NOMO-1 treated with DMSO at 0.1 percent for 48 hours (cell line): ENCODE results near the gene HIGD2A.

Experiments
- DNase-seq: peaks from one replicate; lab custom pipeline; 2025; ENCODE audit not compliant: unreplicated experiment; lab: John Stamatoyannopoulos, UW

HIGD2A gene, protein sequence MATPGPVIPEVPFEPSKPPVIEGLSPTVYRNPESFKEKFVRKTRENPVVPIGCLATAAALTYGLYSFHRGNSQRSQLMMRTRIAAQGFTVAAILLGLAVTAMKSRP

DNA sequence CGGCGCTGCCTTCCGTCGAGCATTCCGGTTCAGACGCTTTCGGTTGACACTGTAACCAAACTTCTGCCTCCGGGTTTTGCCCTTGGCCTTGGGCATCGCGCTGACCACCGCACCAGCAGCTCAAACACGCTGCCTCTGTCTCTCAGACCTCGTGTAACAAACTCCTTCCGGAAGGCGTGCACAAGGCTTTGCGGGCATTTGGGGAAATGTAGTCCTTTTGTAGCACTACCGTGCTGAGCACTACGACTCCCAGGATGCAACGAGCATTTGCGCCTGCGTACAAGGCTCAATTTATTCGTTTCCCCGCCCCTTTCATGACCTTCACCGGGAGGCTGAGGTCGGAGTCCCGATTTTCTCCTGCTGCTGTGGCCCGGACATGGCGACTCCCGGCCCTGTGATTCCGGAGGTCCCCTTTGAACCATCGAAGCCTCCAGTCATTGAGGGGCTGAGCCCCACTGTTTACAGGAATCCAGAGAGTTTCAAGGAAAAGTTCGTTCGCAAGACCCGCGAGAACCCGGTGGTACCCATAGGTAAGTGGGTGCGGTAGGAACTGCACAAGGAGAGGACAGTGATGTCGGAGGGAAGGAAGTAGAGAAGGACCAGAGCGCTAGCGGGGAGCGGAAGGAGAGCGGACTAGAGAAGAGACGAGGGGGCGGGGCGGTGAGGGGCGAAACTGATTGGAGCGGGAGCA lies at the start of gene HIGD2A, which contains the start of gene NOP16:
HIGD2A (plus strand) TSS at position 308 of the 691 bp plus-strand sequence; CDS start at position 377, 69 bp downstream.
NOP16 (minus strand) TSS at position 155 of the 691 bp plus-strand sequence; CDS start at position 96, 59 bp downstream.
- peak; percentile 99 for DNase-seq

DNA sequence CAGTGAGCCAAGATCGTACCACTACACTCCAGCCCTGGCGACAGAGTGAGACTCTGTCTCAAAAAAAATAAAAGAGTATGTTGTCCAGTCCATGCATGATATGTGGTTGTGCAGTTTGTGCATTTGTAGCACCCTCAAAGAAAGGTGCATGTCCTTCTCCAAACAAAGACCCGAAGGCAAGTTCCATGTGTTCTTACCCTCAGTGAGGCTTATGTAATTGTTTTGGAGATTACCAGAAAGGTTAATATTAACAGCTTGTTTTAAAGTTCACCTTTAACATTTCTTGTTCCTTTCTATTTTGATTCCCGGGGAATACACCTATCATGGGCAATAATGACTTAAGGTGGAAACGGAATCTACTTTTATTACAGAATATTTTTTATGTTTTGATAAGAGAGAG lies 49.2 kb upstream of the HIGD2A start:
- DNase-seq, result no peak

DNA sequence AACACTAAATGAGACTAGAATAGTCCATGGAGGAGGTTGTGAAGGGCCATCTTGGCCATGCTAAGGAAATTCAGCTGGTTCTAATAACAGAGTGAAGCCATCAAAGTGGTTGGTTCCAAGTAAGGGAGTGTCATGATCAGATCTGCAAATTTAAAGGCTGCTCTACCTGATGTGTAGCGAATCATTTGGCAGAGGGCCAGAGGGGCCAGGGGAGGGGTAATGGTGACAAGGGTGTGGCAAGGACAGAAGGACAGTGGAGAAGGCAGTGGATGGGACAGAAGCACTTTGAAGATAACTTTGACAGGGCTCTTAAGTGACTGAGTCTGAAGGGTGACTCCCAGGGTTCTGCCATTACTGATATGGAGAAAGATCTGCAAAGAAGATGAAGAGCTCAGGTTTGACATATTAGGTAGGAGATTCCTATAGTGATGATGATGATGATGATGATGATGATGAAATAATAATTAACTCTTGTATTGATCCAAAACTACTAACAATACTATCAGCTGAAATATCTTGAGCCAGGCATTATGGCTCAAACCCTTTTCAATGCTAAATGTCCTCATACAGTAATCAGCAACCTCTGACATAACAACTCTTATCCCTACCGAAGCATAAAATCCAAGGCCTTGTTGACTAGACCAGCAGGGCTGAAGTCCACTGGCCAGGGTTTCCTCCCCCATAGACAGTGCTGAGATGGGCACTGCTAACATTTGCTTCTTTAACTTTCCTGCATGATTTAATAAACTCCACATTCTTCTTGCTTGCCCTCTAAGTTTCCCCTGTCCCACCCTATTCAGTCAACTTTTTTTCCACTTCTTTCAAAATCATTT lies 47.0 kb upstream of the HIGD2A start:
- DNase-seq, result no peak

DNA sequence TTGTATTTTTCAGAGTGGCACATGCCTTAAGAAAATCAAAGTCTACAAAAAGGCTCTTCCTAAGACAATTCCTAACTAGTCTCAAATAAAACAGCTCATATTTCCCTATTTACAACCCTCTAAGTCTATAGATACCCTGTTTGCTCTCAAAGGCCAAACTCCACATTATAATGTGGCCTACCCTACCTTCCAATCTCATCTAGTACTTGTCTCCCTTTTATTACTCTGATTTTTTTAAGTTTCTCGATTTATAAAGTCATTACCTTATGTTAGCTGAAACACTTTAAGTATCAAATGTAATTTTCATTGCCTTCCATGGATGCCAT lies 46.4 kb upstream of the HIGD2A start:
- DNase-seq, result no peak

DNA sequence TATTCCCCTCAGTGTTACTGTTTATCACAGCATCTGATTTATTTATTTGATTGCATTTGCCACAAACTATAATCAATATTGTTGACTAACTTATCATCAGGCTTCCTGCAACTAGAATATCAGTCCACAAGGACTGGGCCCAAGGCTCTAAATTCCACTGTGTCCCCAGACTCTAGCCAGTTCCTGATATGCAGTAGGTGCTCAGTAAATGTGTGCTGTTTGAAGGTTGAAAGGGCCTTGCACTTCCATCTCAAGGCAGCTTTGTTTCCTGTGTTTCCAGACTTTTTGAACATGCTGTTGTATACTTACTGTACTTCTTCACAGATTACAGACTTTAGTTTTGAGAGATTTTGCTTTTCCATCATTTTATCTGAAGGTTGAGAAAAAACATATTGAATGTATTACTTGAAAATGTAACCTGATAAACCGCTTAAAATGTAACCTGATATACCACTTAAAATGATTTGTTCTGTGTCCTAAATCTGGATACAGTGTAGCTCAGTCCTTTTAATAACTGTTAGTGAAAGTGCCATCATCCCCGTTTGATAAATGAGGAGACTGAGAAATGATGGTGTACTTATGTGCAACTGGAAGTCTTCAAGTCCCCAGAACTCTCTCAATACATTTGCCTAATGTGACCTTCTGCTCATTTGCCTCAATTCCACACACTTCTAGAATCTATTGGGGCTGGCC lies 45.6 kb upstream of the HIGD2A start:
- DNase-seq, result no peak

DNA sequence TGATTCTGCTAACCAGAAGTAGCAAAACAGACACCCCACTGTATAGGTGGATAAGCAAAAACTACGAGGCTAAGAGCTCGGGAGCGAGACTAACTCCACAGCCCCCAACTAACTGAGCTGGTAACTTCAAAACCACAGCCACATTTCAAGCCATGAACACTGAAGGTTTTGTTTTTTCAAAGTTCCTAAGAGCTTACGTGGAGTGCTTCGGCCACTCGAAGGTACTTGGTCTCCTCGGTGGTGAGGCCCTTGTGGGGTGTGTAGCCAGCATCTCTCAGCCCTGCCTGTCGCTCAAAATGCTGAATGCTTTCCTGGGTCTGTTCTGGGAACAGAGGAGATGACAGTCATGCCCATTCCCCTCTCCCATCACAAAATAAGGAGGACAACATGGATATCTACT lies 38.1 kb upstream of the HIGD2A start:
- no peak for DNase-seq

DNA sequence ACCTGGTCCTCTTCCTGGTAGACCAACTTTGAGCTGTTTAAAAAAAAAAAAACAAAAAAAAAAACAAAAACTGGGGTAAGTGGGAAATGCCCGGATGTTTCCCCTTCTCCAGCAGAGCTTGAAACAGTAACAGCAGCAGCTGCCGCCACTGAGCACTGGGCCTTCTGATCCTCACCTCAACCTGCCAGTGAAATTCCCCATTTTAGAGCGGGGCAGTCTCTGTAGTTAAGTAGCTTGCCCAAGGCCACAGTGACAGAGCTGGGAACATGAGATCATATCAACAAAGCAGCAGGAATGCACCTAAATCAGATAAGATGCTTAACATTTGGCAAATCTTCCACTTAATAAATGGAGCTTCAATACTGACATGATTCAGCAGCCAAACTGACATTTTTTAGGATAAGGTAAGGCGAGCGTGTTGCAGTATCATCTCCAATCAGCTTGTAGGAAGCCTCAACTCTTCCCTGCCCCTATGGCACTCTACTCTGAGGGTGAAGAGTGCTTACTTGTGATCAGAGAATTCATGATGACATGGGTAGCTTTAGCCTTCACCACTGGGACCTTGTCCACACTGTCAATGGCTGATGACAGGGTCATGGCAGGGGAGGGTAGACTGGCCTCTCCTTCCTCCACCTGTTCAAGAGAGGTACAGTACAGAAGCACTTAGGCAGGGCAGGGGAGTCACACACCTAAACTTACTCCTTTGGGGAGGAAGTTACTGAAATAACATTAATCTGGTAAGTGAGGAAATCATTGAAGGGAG lies 36.3 kb upstream of the HIGD2A start:
- DNase-seq, result no peak

DNA sequence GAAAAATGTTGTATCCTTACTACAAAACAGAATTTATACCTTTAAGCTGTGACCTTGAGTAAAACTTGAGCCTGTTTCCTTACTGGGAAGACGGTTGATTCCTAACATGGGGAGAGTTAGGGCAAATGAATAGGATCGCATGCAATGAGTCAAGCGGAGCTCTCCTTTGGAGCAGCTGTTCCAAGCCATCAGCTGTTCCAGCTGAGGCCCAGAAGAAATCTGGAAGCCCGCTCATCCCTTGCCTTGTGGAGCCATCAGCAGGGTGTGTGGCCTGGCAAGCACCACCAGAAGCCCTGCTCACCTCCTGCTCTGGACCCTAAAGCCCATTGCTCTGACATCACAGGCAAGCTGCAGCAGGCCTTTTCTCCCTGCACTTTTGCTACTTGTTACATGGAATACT lies 35.0 kb upstream of the HIGD2A start:
- DNase-seq, result no peak

DNA sequence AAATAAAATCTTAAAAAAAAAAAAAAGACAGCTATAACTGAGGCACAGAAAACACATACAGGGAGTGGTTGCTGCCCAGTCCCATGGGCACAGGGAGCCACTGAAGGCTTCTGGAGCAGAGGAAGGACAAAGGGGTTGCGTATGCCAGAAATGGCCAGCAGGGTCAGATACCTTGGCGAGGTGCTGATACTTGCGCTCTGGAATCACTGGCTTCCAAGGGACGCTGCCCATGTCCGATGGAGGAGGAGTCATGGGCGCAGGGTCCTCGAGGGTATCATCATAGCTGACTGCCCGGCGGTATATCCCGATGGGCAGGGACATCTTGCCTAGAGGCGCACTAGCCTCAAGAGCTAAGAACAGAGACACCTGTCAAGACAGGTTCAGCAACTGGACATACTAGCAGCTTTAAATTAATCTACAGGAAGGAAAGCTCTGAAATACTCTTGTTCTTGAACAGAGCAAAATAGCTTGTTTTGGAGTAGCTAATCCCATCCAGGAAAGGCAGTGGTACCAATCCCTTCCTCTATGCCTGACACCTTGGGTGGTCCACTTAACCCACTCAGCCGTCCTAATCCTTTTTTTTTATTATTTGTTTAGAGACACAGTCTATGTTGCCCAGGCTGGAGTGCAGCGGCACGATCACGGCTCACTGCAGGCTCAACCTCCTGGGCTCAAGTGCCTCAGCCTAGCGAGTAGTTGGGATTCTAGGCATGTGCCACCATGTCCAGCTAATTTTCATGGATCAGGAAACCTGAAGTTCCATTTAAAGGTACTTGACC lies 33.0 kb upstream of the HIGD2A start:
- no peak for DNase-seq

DNA sequence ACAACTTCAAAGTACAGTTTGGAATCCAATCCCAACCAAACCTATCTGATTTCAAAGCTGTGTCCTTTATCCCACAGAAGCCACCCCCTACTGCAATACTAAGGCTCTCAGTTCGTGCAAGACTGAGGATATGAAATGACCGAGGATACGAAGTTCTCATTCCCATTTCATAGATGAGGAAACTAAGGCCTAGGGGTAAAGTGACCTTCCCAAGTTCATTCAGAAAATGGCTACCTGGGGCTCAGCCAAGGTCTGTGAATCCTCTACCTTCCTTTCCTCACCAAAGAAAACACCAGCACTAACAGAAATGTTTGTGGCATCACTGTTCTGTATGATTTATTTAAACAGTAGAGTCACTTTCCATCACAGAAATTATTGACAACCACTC lies 32.4 kb upstream of the HIGD2A start:
- no peak for DNase-seq

DNA sequence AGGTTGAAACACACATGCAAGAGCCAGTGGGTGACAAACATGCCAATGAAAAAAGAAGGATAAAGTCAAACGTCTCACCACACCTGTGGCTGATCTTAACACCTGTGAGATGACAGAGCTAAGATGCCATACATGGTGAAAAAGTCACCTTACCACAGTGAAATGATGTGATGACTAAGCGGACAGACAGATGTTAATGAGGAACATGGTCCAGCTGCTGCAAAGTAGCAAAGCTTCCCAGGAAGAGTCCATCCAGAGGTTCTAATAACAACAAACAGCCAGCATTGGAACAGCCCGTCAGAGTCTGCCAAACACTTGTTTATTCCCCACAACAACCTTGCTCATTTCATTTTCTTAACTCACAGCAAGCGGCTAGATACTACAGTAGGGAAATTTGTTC lies 28.9 kb upstream of the HIGD2A start:
- no peak for DNase-seq

DNA sequence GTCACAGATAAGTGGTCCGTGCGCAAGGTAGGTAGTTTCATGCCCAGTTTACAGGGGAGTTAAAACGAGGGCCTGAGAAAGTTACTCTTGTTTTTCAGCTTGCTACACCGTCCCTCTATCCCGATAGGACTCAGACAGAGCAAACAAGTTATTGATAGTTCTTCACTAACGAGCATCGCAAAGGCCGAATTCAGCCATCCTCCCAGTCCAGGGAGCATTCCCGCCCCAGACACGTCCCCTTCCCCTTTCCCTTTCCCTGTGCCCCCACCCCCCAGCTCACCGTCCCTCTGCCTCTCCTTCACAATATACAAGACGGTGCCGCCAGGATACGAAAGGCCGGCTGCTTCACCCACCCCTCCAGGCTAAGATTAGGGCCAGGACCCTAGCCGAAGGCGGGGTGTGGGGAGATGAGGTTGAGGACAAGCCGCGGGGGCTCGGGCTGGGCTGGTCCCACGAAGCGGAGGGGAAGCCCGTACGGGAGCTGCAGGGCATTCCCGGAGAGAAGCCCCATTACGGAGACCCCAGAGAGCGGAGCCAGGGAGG lies 27.6 kb upstream of the HIGD2A start:
- DNase-seq, result no peak

DNA sequence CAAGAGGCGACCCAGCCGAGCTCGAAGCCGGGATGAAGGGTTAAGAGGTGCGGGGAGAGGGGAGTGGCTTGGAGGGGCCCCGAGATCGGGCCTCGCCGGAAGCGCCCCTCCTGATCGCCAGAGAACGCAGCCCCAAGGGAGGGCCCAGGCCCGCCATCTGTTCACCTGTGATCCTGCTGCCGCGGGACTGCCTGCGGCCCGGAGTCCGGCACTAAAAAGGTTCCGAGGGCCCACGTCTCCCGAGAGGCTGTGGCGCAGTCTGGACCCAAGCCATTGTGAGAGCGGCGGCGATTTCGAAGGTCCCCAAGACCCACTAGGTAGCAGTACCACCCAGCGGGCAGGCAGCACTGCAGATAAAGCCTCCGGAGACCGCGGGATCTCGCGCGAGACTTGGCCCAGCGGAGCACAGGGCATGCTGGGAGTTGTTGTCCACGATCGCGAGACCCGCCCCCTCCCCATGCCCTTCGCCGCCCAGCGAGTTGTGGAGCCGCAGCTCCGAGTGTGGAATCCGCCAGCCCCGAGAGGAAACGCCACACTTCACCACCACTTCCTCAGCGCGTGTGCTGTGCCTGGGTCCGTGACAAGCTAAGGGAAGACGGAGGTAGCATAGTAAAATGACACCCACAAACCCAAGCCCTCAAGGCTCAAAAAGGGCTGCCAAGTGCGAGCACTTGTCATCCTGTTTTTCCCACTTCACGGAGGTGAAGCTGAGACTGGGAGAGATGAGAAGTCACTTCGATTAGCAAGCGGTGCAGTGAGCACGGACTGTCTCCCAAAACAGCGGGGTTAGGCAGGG lies 26.9 kb upstream of the HIGD2A start, which contains the start of gene KIAA1191:
KIAA1191 (minus strand) TSS at position 328 of the 796 bp plus-strand sequence. CDS start 2,256 bp downstream, outside the sequence.
- DNase-seq, result peak; percentile 85

DNA sequence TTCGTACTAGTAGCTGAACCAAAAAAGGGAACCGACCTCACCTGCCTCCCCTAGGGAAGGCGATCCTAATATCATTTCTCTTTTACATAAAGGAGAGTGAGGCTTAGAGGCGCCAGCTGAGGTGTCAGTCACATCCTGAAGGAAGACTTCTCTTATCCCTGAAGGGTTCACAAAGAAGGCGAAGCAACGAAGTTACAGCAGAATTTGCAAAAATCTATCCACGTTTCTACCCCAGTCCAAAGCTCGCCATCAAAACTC lies 26.4 kb upstream of the HIGD2A start:
- peak; percentile 36 for DNase-seq

DNA sequence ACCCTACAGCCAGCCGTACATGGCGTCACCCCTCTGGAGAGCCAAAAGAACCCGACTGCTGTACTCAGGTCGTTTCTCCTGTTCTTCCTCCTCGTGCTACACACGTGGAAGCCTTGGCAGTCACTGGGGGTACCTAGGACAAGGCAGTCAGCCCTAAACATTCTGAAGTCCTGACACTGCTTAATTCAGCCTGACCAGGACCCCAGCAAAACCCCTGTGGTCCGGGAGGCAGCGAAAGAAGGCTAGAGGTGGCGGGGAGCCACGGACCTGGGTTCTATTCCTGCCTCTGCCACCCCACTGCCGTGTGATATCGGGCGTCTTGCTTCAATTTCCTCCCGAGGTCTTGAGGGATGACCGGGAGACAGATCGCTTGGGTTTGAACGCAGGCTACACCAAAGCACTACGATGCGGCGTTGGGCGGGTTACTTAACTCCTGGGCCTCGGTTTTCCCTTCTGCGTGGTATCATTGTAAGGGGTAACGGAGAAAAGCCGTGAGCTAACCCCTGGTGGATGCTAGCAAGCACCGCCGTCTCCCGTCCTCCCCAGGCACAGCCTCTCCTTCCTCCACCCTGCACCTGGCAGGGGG lies 23.7 kb upstream of the HIGD2A start:
- DNase-seq, result no peak

DNA sequence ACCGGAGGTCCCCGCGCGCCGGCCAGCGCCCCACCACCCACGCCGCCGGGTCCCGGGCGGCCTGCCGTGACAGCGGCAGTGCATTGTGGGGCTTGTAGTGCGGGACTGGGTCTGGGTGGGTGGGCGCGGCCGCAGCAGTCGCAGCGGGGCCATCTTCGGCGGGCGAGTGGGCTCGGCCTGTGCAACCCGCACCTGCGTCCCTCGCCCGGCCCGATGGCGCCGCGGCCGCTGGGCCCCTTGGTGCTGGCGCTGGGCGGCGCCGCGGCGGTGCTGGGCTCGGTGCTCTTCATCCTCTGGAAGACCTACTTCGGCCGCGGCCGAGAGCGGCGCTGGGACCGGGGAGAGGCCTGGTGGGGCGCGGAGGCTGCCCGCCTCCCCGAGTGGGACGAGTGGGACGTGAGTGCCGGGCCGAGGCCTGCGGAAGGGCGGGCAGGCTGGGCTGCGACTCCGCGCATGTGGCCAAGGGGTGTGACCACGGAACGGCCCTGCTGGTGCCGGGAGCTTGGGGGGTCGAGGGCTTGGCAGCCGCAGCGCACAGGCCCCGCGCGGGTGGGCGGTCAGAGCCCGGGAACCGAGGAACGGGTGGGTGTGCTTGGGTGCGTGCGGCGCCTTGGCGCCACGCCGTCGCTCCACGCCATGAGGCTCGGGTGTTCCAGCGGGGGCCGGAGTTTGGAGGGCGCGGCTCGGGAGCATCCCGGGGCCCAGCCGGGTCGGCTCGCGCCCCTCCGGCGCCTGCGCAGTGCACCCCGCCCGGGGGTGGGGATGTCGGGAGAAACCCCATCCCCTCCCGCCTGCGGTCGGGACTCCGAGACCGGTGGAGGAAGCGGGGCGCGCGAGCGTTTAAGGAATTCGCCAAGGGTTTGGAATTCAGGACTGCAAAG lies 23.0 kb upstream of the HIGD2A start, which contains the start of gene ARL10:
ARL10 (plus strand) TSS at position 137 of the 881 bp plus-strand sequence; CDS start at position 214, 77 bp downstream.
- DNase-seq, result no peak

DNA sequence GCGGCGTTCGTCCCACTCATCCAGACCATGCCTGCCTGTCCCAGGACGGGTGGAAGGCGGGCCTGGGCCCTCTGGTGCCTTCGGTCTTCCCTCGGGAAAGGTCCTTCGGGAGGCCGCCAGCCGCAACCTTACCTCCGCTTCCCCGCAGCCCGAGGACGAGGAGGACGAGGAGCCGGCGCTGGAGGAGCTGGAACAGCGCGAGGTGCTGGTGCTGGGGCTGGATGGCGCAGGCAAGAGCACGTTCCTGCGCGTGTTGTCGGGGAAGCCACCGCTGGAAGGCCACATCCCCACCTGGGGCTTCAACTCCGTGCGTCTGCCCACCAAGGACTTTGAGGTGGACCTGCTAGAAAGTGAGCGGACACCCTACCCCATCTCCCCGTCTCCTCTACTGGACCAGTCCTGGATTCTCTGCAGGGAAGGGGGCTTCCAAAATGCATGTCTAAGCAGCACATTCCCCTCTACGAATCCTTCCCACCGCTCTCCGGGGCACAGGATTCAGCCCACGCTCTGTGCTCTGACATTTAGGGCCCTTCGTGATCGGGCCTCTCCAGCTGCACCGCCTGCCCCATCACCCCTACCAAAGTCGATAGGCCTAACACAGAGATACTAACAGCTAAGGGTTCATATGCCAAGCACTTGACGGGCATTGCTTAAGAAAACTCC lies 22.2 kb upstream of the HIGD2A start:
- DNase-seq, result no peak
